H1 (cell line): ENCODE results near the gene KIF26B. TPM values are rescaled to one million over a fixed set of nuclear protein-coding genes. Genes with fewer than 3 reads are reported as not detected.
A peak's percentile ranks its signal among the peaks of the same experiment; 100 is the strongest.

Source experiments
- CTCF ChIA-PET: fragments of 300-600 bp; sonication (Branson Sonifier 250); formaldehyde crosslinking; loops from one replicate; lab custom pipeline; 2021; ENCODE audit not compliant: partially characterized antibody; lab: Charles Lee
- POLR2A ChIA-PET: fragments of 300-600 bp; sonication (Branson Sonifier 250); formaldehyde crosslinking; loops from one replicate; lab custom pipeline; 2021; ENCODE audit warnings: inconsistent platforms; ENCODE audit not compliant: partially characterized antibody; lab: Charles Lee
- DNase-seq, 2 experiments: peaks; one replicate each; pipeline versions ENCODE4 v3.0.0 to v3.0.0-alpha.2; 2010 to 2022; ENCODE audit warnings: low spot score in 2 of 2, low read depth in 1 of 2, mixed read lengths in 1 of 2
- FAIRE-seq: peaks from 2 replicates; lab custom pipeline; 2011; peaks lifted over from hg19 to GRCh38; lab: Jason Lieb, UNC
- H2AFZ ChIP-seq: 2 replicates; pipeline ENCODE4 v1.8.1; 2012; ENCODE audit warnings: low read length, inconsistent platforms
- H2AK5ac ChIP-seq: 2 replicates; pipeline ENCODE4 v1.6.1; 2013; ENCODE audit warnings: low read depth, low read length
- H2BK120ac ChIP-seq: replicated peaks from 2 replicates; pipeline ENCODE3; 2013; ENCODE audit warnings: low read depth, low read length, inconsistent platforms
- H2BK12ac ChIP-seq: 2 replicates; pipeline ENCODE4 v1.6.1; 2013; ENCODE audit warnings: low read depth, low read length
- H2BK15ac ChIP-seq: 2 replicates; pipeline ENCODE4 v1.6.1; 2013; ENCODE audit warnings: low read length
- H2BK20ac ChIP-seq: 2 replicates; pipeline ENCODE4 v1.6.1; 2013; ENCODE audit warnings: low read length
- H2BK5ac ChIP-seq: 2 replicates; pipeline ENCODE4 v1.6.1; 2013; ENCODE audit warnings: low read depth, low read length
- H3K14ac ChIP-seq: 2 replicates; pipeline ENCODE4 v1.6.1; 2013; ENCODE audit warnings: inconsistent platforms; ENCODE audit not compliant: insufficient read length
- H3K18ac ChIP-seq: 2 replicates; pipeline ENCODE4 v1.6.1; 2013; ENCODE audit warnings: low read length; ENCODE audit errors: extremely low read depth
- H3K23ac ChIP-seq: 2 replicates; pipeline ENCODE4 v1.6.1; 2013; ENCODE audit warnings: inconsistent platforms; ENCODE audit not compliant: insufficient read length
- H3K23me2 ChIP-seq: 2 replicates; pipeline ENCODE4 v1.6.1; 2013; ENCODE audit warnings: low read depth, low read length
- H3K27ac ChIP-seq: 2 replicates; pipeline ENCODE4 v1.6.1; 2011; ENCODE audit warnings: low read depth, low read length, inconsistent platforms
- H3K27me3 ChIP-seq, 4 experiments: replicated peaks in 1 of 4; 1 replicate in 1 of 4; 2 replicates in 3 of 4; pipeline versions ENCODE4 v1.6.1 to v1.8.1; 2011 to 2013; ENCODE audit warnings: low read length in 3 of 4, mild to moderate bottlenecking in 3 of 4, inconsistent platforms in 2 of 4, mixed read lengths in 2 of 4, moderate library complexity in 1 of 4; ENCODE audit not compliant: control insufficient read depth in 3 of 4, insufficient read depth in 3 of 4; ENCODE audit errors: extremely low read depth in 1 of 4
- H3K36me3 ChIP-seq, 4 experiments: 2 replicates each; pipeline versions ENCODE4 v1.6.1 to v1.8.1; 2011 to 2013; ENCODE audit warnings: mild to moderate bottlenecking in 4 of 4, low read length in 3 of 4, moderate library complexity in 2 of 4, control low read depth in 1 of 4, inconsistent platforms in 1 of 4; ENCODE audit not compliant: insufficient read depth in 4 of 4, control insufficient read depth in 2 of 4
- H3K4ac ChIP-seq: replicated peaks from 2 replicates; pipeline ENCODE3; 2013; ENCODE audit warnings: low read length, low read depth, mixed read lengths, inconsistent platforms; ENCODE audit not compliant: insufficient read length
- H3K4me1 ChIP-seq, 4 experiments: replicated peaks in 1 of 4; 1 replicate in 1 of 4; 2 replicates in 3 of 4; pipeline versions ENCODE4 v1.6.1 to v1.8.1; 2011 to 2013; ENCODE audit warnings: low read length in 3 of 4, inconsistent platforms in 2 of 4, mixed read lengths in 1 of 4; ENCODE audit not compliant: insufficient read depth in 4 of 4, control insufficient read depth in 3 of 4
- H3K4me2 ChIP-seq, 2 experiments: 2 replicates each; pipeline versions ENCODE4 v1.6.1 to v1.8.1; 2011 to 2013; ENCODE audit warnings: low read depth in 2 of 2, low read length in 2 of 2, control low read depth in 1 of 2, inconsistent platforms in 1 of 2, mild to moderate bottlenecking in 1 of 2; ENCODE audit not compliant: insufficient read depth in 1 of 2
- H3K4me3 ChIP-seq, 4 experiments: fragments of 200-600, 300-600 bp in 1 of 4; sonication (generic), shearing (Covaris generic), sonication (Bioruptor Twin) in 1 of 4; 2 replicates each; pipeline versions ENCODE4 v1.5.1 to v1.8.1; 2011 to 2016; ENCODE audit warnings: low read length in 4 of 4, low read depth in 3 of 4, control low read depth in 2 of 4, inconsistent platforms in 2 of 4, mild to moderate bottlenecking in 2 of 4, mixed read lengths in 1 of 4, moderate library complexity in 1 of 4; ENCODE audit not compliant: insufficient read depth in 2 of 4; ENCODE audit errors: extremely low read depth in 1 of 4
- H3K56ac ChIP-seq: replicated peaks from 2 replicates; pipeline ENCODE3; 2013; ENCODE audit warnings: low read depth, mild to moderate bottlenecking, mixed read lengths, low read length, inconsistent platforms; ENCODE audit not compliant: insufficient read length
- H3K79me1 ChIP-seq: 2 replicates; pipeline ENCODE4 v1.6.1; 2013; ENCODE audit warnings: low read depth, low read length, control low read depth
- H3K79me2 ChIP-seq, 2 experiments: 2 replicates each; pipeline versions ENCODE4 v1.6.1 to v1.8.1; 2012 to 2013; ENCODE audit warnings: low read length in 2 of 2, mild to moderate bottlenecking in 2 of 2, inconsistent platforms in 1 of 2; ENCODE audit not compliant: insufficient read depth in 2 of 2, control insufficient read depth in 1 of 2
- H3K9ac ChIP-seq, 4 experiments: replicated peaks in 1 of 4; 1 replicate in 1 of 4; 2 replicates in 3 of 4; pipeline versions ENCODE4 v1.6.1 to v1.8.1; 2011 to 2013; ENCODE audit warnings: low read depth in 3 of 4, low read length in 3 of 4, control low read depth in 2 of 4, mild to moderate bottlenecking in 2 of 4, moderate library complexity in 2 of 4, inconsistent platforms in 1 of 4; ENCODE audit errors: extremely low read depth in 1 of 4
- H3K9me3 ChIP-seq, 2 experiments: 2 replicates each; pipeline versions ENCODE4 v1.6.1 to v1.8.1; 2012 to 2013; ENCODE audit warnings: mild to moderate bottlenecking in 2 of 2, moderate library complexity in 2 of 2, control low read depth in 1 of 2, inconsistent platforms in 1 of 2, low read depth in 1 of 2, low read length in 1 of 2, mixed read lengths in 1 of 2; ENCODE audit not compliant: insufficient read depth in 2 of 2
- H4K20me1 ChIP-seq, 2 experiments: replicated peaks in 1 of 2; 2 replicates each; pipeline versions ENCODE3 to v1.8.1; 2011 to 2013; ENCODE audit warnings: inconsistent platforms in 2 of 2, low read length in 2 of 2, mild to moderate bottlenecking in 1 of 2; ENCODE audit not compliant: insufficient read depth in 2 of 2, control insufficient read depth in 1 of 2
- H4K5ac ChIP-seq: 2 replicates; pipeline ENCODE4 v1.6.1; 2013; ENCODE audit warnings: low read length, low read depth, mixed read lengths, inconsistent platforms; ENCODE audit not compliant: insufficient read length
- H4K8ac ChIP-seq: 2 replicates; pipeline ENCODE4 v1.8.0; 2013; ENCODE audit warnings: mild to moderate bottlenecking, moderate library complexity, low read length, inconsistent platforms; ENCODE audit not compliant: insufficient read depth; ENCODE audit errors: extremely low read depth
- H4K91ac ChIP-seq: replicated peaks from 2 replicates; pipeline ENCODE3; 2013; ENCODE audit warnings: low read length, mixed read lengths, inconsistent platforms; ENCODE audit not compliant: insufficient read length
- CTCF ChIP-seq, 3 experiments: IDR thresholded peaks; 1 replicate in 2 of 3; 2 replicates in 1 of 3; pipeline versions ENCODE4 v1.5.1 to v1.6.1; 2011; ENCODE audit warnings: low read length in 3 of 3, mild to moderate bottlenecking in 3 of 3, inconsistent platforms in 2 of 3, low read depth in 1 of 3, moderate library complexity in 1 of 3; ENCODE audit not compliant: insufficient read depth in 1 of 3; ENCODE audit errors: control extremely low read depth in 1 of 3
- RAD21 ChIP-seq, 2 experiments: IDR thresholded peaks in 1 of 2; conservative IDR thresholded peaks in 1 of 2; 2 replicates each; pipeline ENCODE4 v1.6.1; 2011; ENCODE audit warnings: low read depth in 2 of 2, low read length in 2 of 2, improper control_type of control experiment in 1 of 2, inconsistent platforms in 1 of 2, mild to moderate bottlenecking in 1 of 2, moderate library complexity in 1 of 2
- TAF7 ChIP-seq: optimal IDR thresholded peaks from 2 replicates; pipeline ENCODE3; 2011; ENCODE audit warnings: low read depth, mild to moderate bottlenecking, inconsistent platforms, low read length, moderate library complexity, borderline replicate concordance
- WGBS, 2 experiments: shearing (Covaris generic) in 1 of 2; methylation state at CpG; one replicate each; pipeline versions ENCODE4 v1.1.6 to v1.1.7; 2013 to 2015; ENCODE audit warnings: low lambda C conversion rate in 2 of 2, mixed read lengths in 2 of 2, inconsistent platforms in 1 of 2, low coverage in 1 of 2, missing lambda C conversion rate in 1 of 2; ENCODE audit not compliant: insufficient replicate concordance in 2 of 2, insufficient coverage in 1 of 2, insufficient read length in 1 of 2; ENCODE audit errors: extremely low coverage in 1 of 2, missing lambda C conversion rate in 1 of 2; 5-methylcytosine and 5-hydroxymethylcytosine counted together
- polyA plus RNA-seq, 7 experiments: library from polyadenylated mRNA; depleted of rRNA in 3 of 7; stranded (reverse) in 5 of 7; unstranded in 2 of 7; fragments of >200 nt in 5 of 7; fragments of 200-250 nt in 2 of 7; gene quantifications; 1 replicate in 5 of 7; 2 replicates in 1 of 7; 4 replicates in 1 of 7; pipeline versions ENCODE4 v1.2.1 to v1.2.3, GENCODE V29; 2011 to 2013; ENCODE audit warnings: missing spikeins in 2 of 7, mixed read lengths in 2 of 7
- total RNA-seq: library from RNA; stranded (reverse); fragmentation: NEBNext Ultra II Directional; extraction: Animal tissue kit (Norgen Biotek cat#: 25700); gene quantifications from 2 replicates; pipeline ENCODE4 v1.2.1, GENCODE V29; 2021

Gene KIF26B
- total and polyA plus RNA-seq, 2 of the 8 experiments (the other 6 are each of a cell fraction or from before 2014, with no cell fraction given) = 0.06 to 0.28 TPM

GRCh38 chr1:245516284-245516759 lies 361.5 kb downstream of the KIF26B start:
- Histone ChIP-seq H3K23ac (no peak overlapping the region), H4K5ac (no peak overlapping the region), H3K27ac (no peak overlapping the region), H3K18ac (no peak overlapping the region), H3K27me3 (no peaks in the 10 kb centered on the region; a peak in 1 of 7 replicates), H2BK15ac (no peak overlapping the region), H3K4me1 (peaks cover 0 to 8% (median 7%) of the 10 kb centered on the region in 4 experiments; a peak in 4 of 7 replicates), H2BK12ac (no peak overlapping the region), H3K4me3 (no peak overlapping the region), H4K20me1 (no peaks in the 10 kb centered on the region), H2AFZ (no peak overlapping the region), H3K56ac (no peak overlapping the region), H2BK5ac (no peak overlapping the region), H3K79me2 (no peaks in the 10 kb centered on the region), H2BK120ac (no peak overlapping the region), H2BK20ac (no peak overlapping the region), H4K8ac (no peak overlapping the region), H3K79me1 (no peaks in the 10 kb centered on the region), H3K23me2 (peaks cover 1% of the 10 kb centered on the region; the same call in 1 of the 2 replicates), H3K9me3 (no peaks in the 10 kb centered on the region), H3K14ac (no peak overlapping the region), H3K4ac (no peak overlapping the region), H3K36me3 (no peaks in the 10 kb centered on the region), H2AK5ac (no peak overlapping the region), H3K9ac (no peak overlapping the region), H4K91ac (no peak overlapping the region), H3K4me2 (no peak overlapping the region)
- ChIA-PET POLR2A (no interaction called here), CTCF (interaction anchor here (0.7 to 1.6 kb wide), 6 partner anchors 13 to 899 kb away, joined by 3 to 4 read pairs (median 4); no protein-coding TSS in a partner anchor)
- TF ChIP-seq CTCF (IDR thresholded peaks at IDR 0.05; ENCODE audit: control extremely low read depth in 1 of 3, insufficient read depth in 1 of 3, low read depth in 1 of 3, low read length in 3 of 3) = peak; percentile 12 to 37 (median 35); a peak in 3 of 4 replicates
- no peak for TF ChIP-seq TAF7
- TF ChIP-seq RAD21 (IDR thresholded peaks at IDR 0.05 in 1 of 2, conservative IDR thresholded peaks at IDR 0.05 in 1 of 2; ENCODE audit: low read depth in 2 of 2, low read length in 2 of 2) = peak; percentile 21 to 39; a peak in 3 of 4 replicates
- FAIRE-seq = no peak
- DNase-seq = no peak
- WGBS, 2 experiments = 90% methylated on average over 12 of the region's 12 CpGs; no CpG with 5 or more reads in 1 of the 2 experiments
